Measurements from ENCODE around the gene RGS4.

Gene RGS4

GRCh38 chr1:163072658-163073057, 3.5 kb downstream of the RGS4 start:
- no peak overlapping the region for H3K9ac ChIP-seq (ENCODE audit: low read depth, low read length)
- no peaks in the 10 kb centered on the region; the same call in 1 of the 2 replicates for H4K20me1 ChIP-seq (ENCODE audit: insufficient read depth, low read length)
- ATAC-seq (ENCODE audit: insufficient read depth, low read depth) (no peak), DNase-seq (no peak)
- no peak overlapping the region for H2AFZ ChIP-seq (ENCODE audit: low read depth, low read length)
- no peak overlapping the region for H3K4me3 ChIP-seq (ENCODE audit: low read depth in 1 of 2, low read length in 2 of 2)
- TF ChIP-seq CTCF (IDR thresholded peaks at IDR 0.05; ENCODE audit: borderline replicate concordance, extremely low read depth, low read length, poor library complexity, severe bottlenecking): no peak
- TF ChIP-seq EZH2 (IDR thresholded peaks at IDR 0.05; ENCODE audit: borderline replicate concordance, low read depth, low read length, severe bottlenecking): no peak
- no peaks in the 10 kb centered on the region for H3K79me2 ChIP-seq (ENCODE audit: insufficient read depth, low read length)
- no peak overlapping the region for H3K27ac ChIP-seq (ENCODE audit: low read length)
- no peaks in the 10 kb centered on the region for H3K9me3 ChIP-seq (ENCODE audit: insufficient read depth, low read length, severe bottlenecking)
- no peaks in the 10 kb centered on the region for H3K4me1 ChIP-seq (ENCODE audit: insufficient read depth, low read length)
- H3K36me3 ChIP-seq (ENCODE audit: insufficient read depth, low read length): no peaks in the 10 kb centered on the region
- no peak overlapping the region for H3K4me2 ChIP-seq (ENCODE audit: insufficient read depth, low read length)
- H3K27me3 ChIP-seq (ENCODE audit: insufficient read depth, low read length, poor library complexity): peaks cover 20% of the 10 kb centered on the region

GRCh38 chr1:163074004-163074403, 4.8 kb downstream of the RGS4 start:
- Histone ChIP-seq H3K4me3 (ENCODE audit: low read depth in 1 of 2, low read length in 2 of 2) (no peak overlapping the region), H3K27ac (ENCODE audit: low read length) (no peak overlapping the region), H2AFZ (ENCODE audit: low read depth, low read length) (no peak overlapping the region), H3K9ac (ENCODE audit: low read depth, low read length) (no peak overlapping the region), H4K20me1 (ENCODE audit: insufficient read depth, low read length) (no peaks in the 10 kb centered on the region; the same call in 1 of the 2 replicates), H3K4me2 (ENCODE audit: insufficient read depth, low read length) (no peak overlapping the region), H3K27me3 (ENCODE audit: insufficient read depth, low read length, poor library complexity) (peaks cover 19% of the 10 kb centered on the region), H3K36me3 (ENCODE audit: insufficient read depth, low read length) (no peaks in the 10 kb centered on the region), H3K9me3 (ENCODE audit: insufficient read depth, low read length, severe bottlenecking) (no peaks in the 10 kb centered on the region), H3K4me1 (ENCODE audit: insufficient read depth, low read length) (no peaks in the 10 kb centered on the region), H3K79me2 (ENCODE audit: insufficient read depth, low read length) (no peaks in the 10 kb centered on the region)
- TF ChIP-seq CTCF (IDR thresholded peaks at IDR 0.05; ENCODE audit: borderline replicate concordance, extremely low read depth, low read length, poor library complexity, severe bottlenecking) (no peak), EZH2 (IDR thresholded peaks at IDR 0.05; ENCODE audit: borderline replicate concordance, low read depth, low read length, severe bottlenecking) (no peak)
- DNase-seq (no peak), ATAC-seq (ENCODE audit: insufficient read depth, low read depth) (no peak)

- peaks cover 13% of the 10 kb centered on the region for H3K27me3 ChIP-seq (ENCODE audit: insufficient read depth, low read length, poor library complexity)
- TF ChIP-seq EZH2 (IDR thresholded peaks at IDR 0.05; ENCODE audit: borderline replicate concordance, low read depth, low read length, severe bottlenecking) (no peak), CTCF (IDR thresholded peaks at IDR 0.05; ENCODE audit: borderline replicate concordance, extremely low read depth, low read length, poor library complexity, severe bottlenecking) (no peak)
- no peak overlapping the region for H3K27ac ChIP-seq (ENCODE audit: low read length)
- no peak overlapping the region for H2AFZ ChIP-seq (ENCODE audit: low read depth, low read length)
- H3K79me2 ChIP-seq (ENCODE audit: insufficient read depth, low read length): no peaks in the 10 kb centered on the region
- H3K4me3 ChIP-seq (ENCODE audit: low read depth in 1 of 2, low read length in 2 of 2): no peak overlapping the region
- H3K9me3 ChIP-seq (ENCODE audit: insufficient read depth, low read length, severe bottlenecking): no peaks in the 10 kb centered on the region
- no peaks in the 10 kb centered on the region for H3K4me1 ChIP-seq (ENCODE audit: insufficient read depth, low read length)
- H3K9ac ChIP-seq (ENCODE audit: low read depth, low read length): no peak overlapping the region
- ATAC-seq (ENCODE audit: insufficient read depth, low read depth) (no peak), DNase-seq (no peak)
- no peaks in the 10 kb centered on the region for H3K36me3 ChIP-seq (ENCODE audit: insufficient read depth, low read length)
- H3K4me2 ChIP-seq (ENCODE audit: insufficient read depth, low read length): no peak overlapping the region
- H4K20me1 ChIP-seq (ENCODE audit: insufficient read depth, low read length): no peaks in the 10 kb centered on the region; the same call in 1 of the 2 replicates
These were observed 5.6 kb downstream of the RGS4 start for GRCh38 chr1:163074716-163075284.
